Activated T-helper 2 cell treated with anti-CD3 and anti-CD28 coated beads, Interferon-gamma antibody, Interleukin-2, Interleukin-4, amounts not matched to agents 10 μg/mL and 5 μg/mL and 100 μg/mL, durations not matched to agents 14 hours and 24 hours and 36 hours (primary cell): ENCODE measurements around the gene RITA1. TPM values are rescaled to one million over a fixed set of nuclear protein-coding genes. Genes with fewer than 3 reads are reported as not detected.

Experiments used
- DNase-seq: peaks from one replicate; pipeline ENCODE4 v3.0.0; 2021; ENCODE audit warnings: low spot score
- H3K27ac Mint-ChIP-seq: one replicate; pipeline ENCODE4 v1.8.0; 2021; ENCODE audit warnings: mixed read lengths
- H3K27me3 Mint-ChIP-seq: one replicate; pipeline ENCODE4 v1.8.0; 2021; ENCODE audit warnings: low read depth, mixed read lengths
- H3K36me3 Mint-ChIP-seq: one replicate; pipeline ENCODE4 v1.8.0; 2021; ENCODE audit warnings: low read depth, mixed read lengths
- H3K4me1 Mint-ChIP-seq: one replicate; pipeline ENCODE4 v1.8.0; 2021; ENCODE audit warnings: low read depth, mixed read lengths
- H3K4me3 Mint-ChIP-seq: one replicate; pipeline ENCODE4 v1.8.0; 2021; ENCODE audit warnings: low read depth, mild to moderate bottlenecking, moderate library complexity, mixed read lengths
- H3K9me3 Mint-ChIP-seq: one replicate; pipeline ENCODE4 v1.8.0; 2021; ENCODE audit warnings: mixed read lengths
- intact Hi-C: fragments of 100-400 bp; cut with micrococcal nuclease; formaldehyde crosslinking; loops from one replicate; pipeline ENCODE4 v1.15.1; 2023
- total RNA-seq: library from RNA; stranded (reverse); gene quantifications from 2 replicates; pipeline ENCODE4 v1.2.3, GENCODE V29; 2022

Gene RITA1
- total RNA-seq, 1 donor from 2014 or later: 27.2 TPM

GRCh38 chr12:113234483-113234882, 49.0 kb downstream of the RITA1 start:
- Mint-ChIP-seq H3K27me3 (no peaks in the 10 kb centered on the region), H3K9me3 (no peaks in the 10 kb centered on the region), H3K36me3 (peaks cover 70% of the 10 kb centered on the region), H3K27ac (no peak overlapping the region), H3K4me1 (peaks cover 33% of the 10 kb centered on the region), H3K4me3 (no peak overlapping the region)
- intact Hi-C loops: loop anchor here (5.0 kb wide), 1 partner anchor 37 kb away; no protein-coding TSS in a partner anchor
- no peak for DNase-seq

- Mint-ChIP-seq H3K9me3 (no peaks in the 10 kb centered on the region), H3K27ac (no peak overlapping the region), H3K27me3 (no peaks in the 10 kb centered on the region), H3K4me3 (no peak overlapping the region), H3K36me3 (peaks cover 59% of the 10 kb centered on the region), H3K4me1 (peaks cover 19% of the 10 kb centered on the region)
- DNase-seq: no peak
- intact Hi-C loops: no loop called here
Observed at GRCh38 chr12:113235976-113236375, 50.5 kb downstream of the RITA1 start.

GRCh38 chr12:113236539-113237399, 51.2 kb downstream of the RITA1 start:
- no peak overlapping the region for H3K4me3 Mint-ChIP-seq
- no peak overlapping the region for H3K27ac Mint-ChIP-seq
- intact Hi-C loops: no loop called here
- no peaks in the 10 kb centered on the region for H3K27me3 Mint-ChIP-seq
- no peak for DNase-seq
- peaks cover 17% of the 10 kb centered on the region for H3K4me1 Mint-ChIP-seq
- peaks cover 57% of the 10 kb centered on the region for H3K36me3 Mint-ChIP-seq
- no peaks in the 10 kb centered on the region for H3K9me3 Mint-ChIP-seq

- Mint-ChIP-seq H3K36me3 (peaks cover 56% of the 10 kb centered on the region), H3K9me3 (no peaks in the 10 kb centered on the region), H3K4me3 (no peak overlapping the region), H3K27ac (no peak overlapping the region), H3K27me3 (no peaks in the 10 kb centered on the region), H3K4me1 (peaks cover 12% of the 10 kb centered on the region)
- no peak for DNase-seq
- intact Hi-C loops: no loop called here
Observed at GRCh38 chr12:113237748-113238147, 52.2 kb downstream of the RITA1 start.

- H3K36me3 Mint-ChIP-seq: peaks cover 53% of the 10 kb centered on the region
- H3K9me3 Mint-ChIP-seq: no peaks in the 10 kb centered on the region
Observed at GRCh38 chr12:113238309-113238708, 52.8 kb downstream of the RITA1 start.

GRCh38 chr12:113239288-113239771, 53.8 kb downstream of the RITA1 start:
- DNase-seq: no peak
- intact Hi-C loops: no loop called here
- H3K9me3 Mint-ChIP-seq: no peaks in the 10 kb centered on the region
- no peak overlapping the region for H3K4me3 Mint-ChIP-seq
- H3K27ac Mint-ChIP-seq: peak overlapping the region; percentile 18
- peaks cover 48% of the 10 kb centered on the region for H3K36me3 Mint-ChIP-seq
- no peaks in the 10 kb centered on the region for H3K27me3 Mint-ChIP-seq
- H3K4me1 Mint-ChIP-seq: peaks cover 4% of the 10 kb centered on the region

More at GRCh38 chr12:113238309-113238708, 52.8 kb downstream of the RITA1 start:
- Mint-ChIP-seq H3K4me3 (no peak overlapping the region), H3K4me1 (peaks cover 8% of the 10 kb centered on the region), H3K27me3 (no peaks in the 10 kb centered on the region), H3K27ac (no peak overlapping the region)
- DNase-seq: no peak
- intact Hi-C loops: no loop called here

- H3K27ac Mint-ChIP-seq: peak overlapping the region; percentile 18
- DNase-seq: no peak
- no peaks in the 10 kb centered on the region for H3K27me3 Mint-ChIP-seq
- intact Hi-C loops: no loop called here
- H3K4me1 Mint-ChIP-seq: peaks cover 9% of the 10 kb centered on the region
- H3K36me3 Mint-ChIP-seq: peaks cover 50% of the 10 kb centered on the region
- H3K9me3 Mint-ChIP-seq: no peaks in the 10 kb centered on the region
- no peak overlapping the region for H3K4me3 Mint-ChIP-seq
Observed at GRCh38 chr12:113239811-113240331, 54.4 kb downstream of the RITA1 start.

GRCh38 chr12:113240395-113240794, 54.9 kb downstream of the RITA1 start:
- Mint-ChIP-seq H3K27me3 (no peaks in the 10 kb centered on the region), H3K27ac (no peak overlapping the region), H3K4me1 (peaks cover 9% of the 10 kb centered on the region), H3K4me3 (no peak overlapping the region), H3K36me3 (peaks cover 49% of the 10 kb centered on the region), H3K9me3 (no peaks in the 10 kb centered on the region)
- intact Hi-C loops: no loop called here
- DNase-seq: no peak

- intact Hi-C loops: no loop called here
- Mint-ChIP-seq H3K36me3 (peaks cover 41% of the 10 kb centered on the region), H3K4me1 (peaks cover 5% of the 10 kb centered on the region), H3K9me3 (no peaks in the 10 kb centered on the region), H3K27ac (no peak overlapping the region), H3K4me3 (no peak overlapping the region), H3K27me3 (no peaks in the 10 kb centered on the region)
- DNase-seq: no peak
Observed at GRCh38 chr12:113241191-113242025, 55.9 kb downstream of the RITA1 start.

Other genes with a start within 250 kb of the RITA1 start
- 27.2 and 29.6 TPM in 2 replicates for gene OAS3, start 247.2 kb upstream of the RITA1 start, total RNA-seq
- gene OAS2, start 207.2 kb upstream of the RITA1 start, total RNA-seq: 86.4 and 88.3 TPM in 2 replicates
- 0.16 TPM in 1 of 2 replicates, not detected in the other for gene DTX1, start 129.0 kb upstream of the RITA1 start, total RNA-seq
- gene RASAL1, start 50.0 kb upstream of the RITA1 start, total RNA-seq: 2.2 TPM in 2 replicates
- 0.14 TPM in 1 of 2 replicates, not detected in the other for gene CFAP73, start 36.0 kb upstream of the RITA1 start, total RNA-seq
- gene DDX54, start 243 bp upstream of the RITA1 start, total RNA-seq: 115 and 118 TPM in 2 replicates
- gene TPCN1, start 35.7 kb downstream of the RITA1 start, total RNA-seq: 44.9 and 47.5 TPM in 2 replicates
- 20.8 and 23.5 TPM in 2 replicates for gene SLC8B1, start 149.4 kb downstream of the RITA1 start, total RNA-seq
- 16.2 and 18.6 TPM in 2 replicates for gene PLBD2, start 172.9 kb downstream of the RITA1 start, total RNA-seq
- not detected in 2 replicates for gene SDS, start 218.2 kb downstream of the RITA1 start, total RNA-seq
- 0.46 and 0.67 TPM in 2 replicates for gene SDSL, start 236.7 kb downstream of the RITA1 start, total RNA-seq